H1 (cell line): Measurements from ENCODE around the gene OS9. TPM values are rescaled to one million over a fixed set of nuclear protein-coding genes. Genes with fewer than 3 reads are reported as not detected.
A peak's percentile ranks its signal among the peaks of the same experiment; 100 is the strongest.

ENCODE experiments used
- CTCF ChIA-PET: fragments of 300-600 bp; sonication (Branson Sonifier 250); formaldehyde crosslinking; loops from one replicate; lab custom pipeline; 2021; ENCODE audit not compliant: partially characterized antibody; lab: Charles Lee
- POLR2A ChIA-PET: fragments of 300-600 bp; sonication (Branson Sonifier 250); formaldehyde crosslinking; loops from one replicate; lab custom pipeline; 2021; ENCODE audit warnings: inconsistent platforms; ENCODE audit not compliant: partially characterized antibody; lab: Charles Lee
- DNase-seq, 2 experiments: peaks; one replicate each; pipeline versions ENCODE4 v3.0.0 to v3.0.0-alpha.2; 2010 to 2022; ENCODE audit warnings: low spot score in 2 of 2, low read depth in 1 of 2, mixed read lengths in 1 of 2
- FAIRE-seq: peaks from 2 replicates; lab custom pipeline; 2011; peaks lifted over from hg19 to GRCh38; lab: Jason Lieb, UNC
- H2AFZ ChIP-seq: 2 replicates; pipeline ENCODE4 v1.8.1; 2012; ENCODE audit warnings: low read length, inconsistent platforms
- H2AK5ac ChIP-seq: 2 replicates; pipeline ENCODE4 v1.6.1; 2013; ENCODE audit warnings: low read depth, low read length
- H2BK120ac ChIP-seq: replicated peaks from 2 replicates; pipeline ENCODE3; 2013; ENCODE audit warnings: low read depth, low read length, inconsistent platforms
- H2BK12ac ChIP-seq: 2 replicates; pipeline ENCODE4 v1.6.1; 2013; ENCODE audit warnings: low read depth, low read length
- H2BK15ac ChIP-seq: 2 replicates; pipeline ENCODE4 v1.6.1; 2013; ENCODE audit warnings: low read length
- H2BK20ac ChIP-seq: 2 replicates; pipeline ENCODE4 v1.6.1; 2013; ENCODE audit warnings: low read length
- H2BK5ac ChIP-seq: 2 replicates; pipeline ENCODE4 v1.6.1; 2013; ENCODE audit warnings: low read depth, low read length
- H3K14ac ChIP-seq: 2 replicates; pipeline ENCODE4 v1.6.1; 2013; ENCODE audit warnings: inconsistent platforms; ENCODE audit not compliant: insufficient read length
- H3K18ac ChIP-seq: 2 replicates; pipeline ENCODE4 v1.6.1; 2013; ENCODE audit warnings: low read length; ENCODE audit errors: extremely low read depth
- H3K23ac ChIP-seq: 2 replicates; pipeline ENCODE4 v1.6.1; 2013; ENCODE audit warnings: inconsistent platforms; ENCODE audit not compliant: insufficient read length
- H3K23me2 ChIP-seq: 2 replicates; pipeline ENCODE4 v1.6.1; 2013; ENCODE audit warnings: low read depth, low read length
- H3K27ac ChIP-seq: 2 replicates; pipeline ENCODE4 v1.6.1; 2011; ENCODE audit warnings: low read depth, low read length, inconsistent platforms
- H3K27me3 ChIP-seq, 4 experiments: replicated peaks in 1 of 4; 1 replicate in 1 of 4; 2 replicates in 3 of 4; pipeline versions ENCODE4 v1.6.1 to v1.8.1; 2011 to 2013; ENCODE audit warnings: low read length in 3 of 4, mild to moderate bottlenecking in 3 of 4, inconsistent platforms in 2 of 4, mixed read lengths in 2 of 4, moderate library complexity in 1 of 4; ENCODE audit not compliant: control insufficient read depth in 3 of 4, insufficient read depth in 3 of 4; ENCODE audit errors: extremely low read depth in 1 of 4
- H3K36me3 ChIP-seq, 4 experiments: 2 replicates each; pipeline versions ENCODE4 v1.6.1 to v1.8.1; 2011 to 2013; ENCODE audit warnings: mild to moderate bottlenecking in 4 of 4, low read length in 3 of 4, moderate library complexity in 2 of 4, control low read depth in 1 of 4, inconsistent platforms in 1 of 4; ENCODE audit not compliant: insufficient read depth in 4 of 4, control insufficient read depth in 2 of 4
- H3K4ac ChIP-seq: replicated peaks from 2 replicates; pipeline ENCODE3; 2013; ENCODE audit warnings: low read length, low read depth, mixed read lengths, inconsistent platforms; ENCODE audit not compliant: insufficient read length
- H3K4me1 ChIP-seq, 4 experiments: replicated peaks in 1 of 4; 1 replicate in 1 of 4; 2 replicates in 3 of 4; pipeline versions ENCODE4 v1.6.1 to v1.8.1; 2011 to 2013; ENCODE audit warnings: low read length in 3 of 4, inconsistent platforms in 2 of 4, mixed read lengths in 1 of 4; ENCODE audit not compliant: insufficient read depth in 4 of 4, control insufficient read depth in 3 of 4
- H3K4me2 ChIP-seq, 2 experiments: 2 replicates each; pipeline versions ENCODE4 v1.6.1 to v1.8.1; 2011 to 2013; ENCODE audit warnings: low read depth in 2 of 2, low read length in 2 of 2, control low read depth in 1 of 2, inconsistent platforms in 1 of 2, mild to moderate bottlenecking in 1 of 2; ENCODE audit not compliant: insufficient read depth in 1 of 2
- H3K4me3 ChIP-seq, 4 experiments: fragments of 200-600, 300-600 bp in 1 of 4; sonication (generic), shearing (Covaris generic), sonication (Bioruptor Twin) in 1 of 4; 2 replicates each; pipeline versions ENCODE4 v1.5.1 to v1.8.1; 2011 to 2016; ENCODE audit warnings: low read length in 4 of 4, low read depth in 3 of 4, control low read depth in 2 of 4, inconsistent platforms in 2 of 4, mild to moderate bottlenecking in 2 of 4, mixed read lengths in 1 of 4, moderate library complexity in 1 of 4; ENCODE audit not compliant: insufficient read depth in 2 of 4; ENCODE audit errors: extremely low read depth in 1 of 4
- H3K56ac ChIP-seq: replicated peaks from 2 replicates; pipeline ENCODE3; 2013; ENCODE audit warnings: low read depth, mild to moderate bottlenecking, mixed read lengths, low read length, inconsistent platforms; ENCODE audit not compliant: insufficient read length
- H3K79me1 ChIP-seq: 2 replicates; pipeline ENCODE4 v1.6.1; 2013; ENCODE audit warnings: low read depth, low read length, control low read depth
- H3K79me2 ChIP-seq, 2 experiments: 2 replicates each; pipeline versions ENCODE4 v1.6.1 to v1.8.1; 2012 to 2013; ENCODE audit warnings: low read length in 2 of 2, mild to moderate bottlenecking in 2 of 2, inconsistent platforms in 1 of 2; ENCODE audit not compliant: insufficient read depth in 2 of 2, control insufficient read depth in 1 of 2
- H3K9ac ChIP-seq, 4 experiments: replicated peaks in 1 of 4; 1 replicate in 1 of 4; 2 replicates in 3 of 4; pipeline versions ENCODE4 v1.6.1 to v1.8.1; 2011 to 2013; ENCODE audit warnings: low read depth in 3 of 4, low read length in 3 of 4, control low read depth in 2 of 4, mild to moderate bottlenecking in 2 of 4, moderate library complexity in 2 of 4, inconsistent platforms in 1 of 4; ENCODE audit errors: extremely low read depth in 1 of 4
- H3K9me3 ChIP-seq, 2 experiments: 2 replicates each; pipeline versions ENCODE4 v1.6.1 to v1.8.1; 2012 to 2013; ENCODE audit warnings: mild to moderate bottlenecking in 2 of 2, moderate library complexity in 2 of 2, control low read depth in 1 of 2, inconsistent platforms in 1 of 2, low read depth in 1 of 2, low read length in 1 of 2, mixed read lengths in 1 of 2; ENCODE audit not compliant: insufficient read depth in 2 of 2
- H4K20me1 ChIP-seq, 2 experiments: replicated peaks in 1 of 2; 2 replicates each; pipeline versions ENCODE3 to v1.8.1; 2011 to 2013; ENCODE audit warnings: inconsistent platforms in 2 of 2, low read length in 2 of 2, mild to moderate bottlenecking in 1 of 2; ENCODE audit not compliant: insufficient read depth in 2 of 2, control insufficient read depth in 1 of 2
- H4K5ac ChIP-seq: 2 replicates; pipeline ENCODE4 v1.6.1; 2013; ENCODE audit warnings: low read length, low read depth, mixed read lengths, inconsistent platforms; ENCODE audit not compliant: insufficient read length
- H4K8ac ChIP-seq: 2 replicates; pipeline ENCODE4 v1.8.0; 2013; ENCODE audit warnings: mild to moderate bottlenecking, moderate library complexity, low read length, inconsistent platforms; ENCODE audit not compliant: insufficient read depth; ENCODE audit errors: extremely low read depth
- H4K91ac ChIP-seq: replicated peaks from 2 replicates; pipeline ENCODE3; 2013; ENCODE audit warnings: low read length, mixed read lengths, inconsistent platforms; ENCODE audit not compliant: insufficient read length
- NRF1 ChIP-seq: IDR thresholded peaks from 2 replicates; pipeline ENCODE4 v1.6.1; 2011; ENCODE audit warnings: mild to moderate bottlenecking, low read depth, low read length, improper control_type of control experiment
- RAD21 ChIP-seq, 2 experiments: IDR thresholded peaks in 1 of 2; conservative IDR thresholded peaks in 1 of 2; 2 replicates each; pipeline ENCODE4 v1.6.1; 2011; ENCODE audit warnings: low read depth in 2 of 2, low read length in 2 of 2, improper control_type of control experiment in 1 of 2, inconsistent platforms in 1 of 2, mild to moderate bottlenecking in 1 of 2, moderate library complexity in 1 of 2
- SAP30 ChIP-seq: fragments of 300-600 bp; sonication (generic); IDR thresholded peaks from 2 replicates; pipeline ENCODE4 v1.7.1; 2012; ENCODE audit warnings: low read length, moderate library complexity, mild to moderate bottlenecking, inconsistent platforms; ENCODE audit not compliant: insufficient read depth, insufficient replicate concordance
- SUZ12 ChIP-seq: fragments of 200-600 bp; sonication (generic); IDR thresholded peaks from 2 replicates; pipeline ENCODE4 v1.6.1; 2012; ENCODE audit warnings: mild to moderate bottlenecking, inconsistent platforms, low read length, moderate library complexity, mixed read lengths
- WGBS, 2 experiments: shearing (Covaris generic) in 1 of 2; methylation state at CpG; one replicate each; pipeline versions ENCODE4 v1.1.6 to v1.1.7; 2013 to 2015; ENCODE audit warnings: low lambda C conversion rate in 2 of 2, mixed read lengths in 2 of 2, inconsistent platforms in 1 of 2, low coverage in 1 of 2, missing lambda C conversion rate in 1 of 2; ENCODE audit not compliant: insufficient replicate concordance in 2 of 2, insufficient coverage in 1 of 2, insufficient read length in 1 of 2; ENCODE audit errors: extremely low coverage in 1 of 2, missing lambda C conversion rate in 1 of 2; 5-methylcytosine and 5-hydroxymethylcytosine counted together
- polyA plus RNA-seq, 7 experiments: library from polyadenylated mRNA; depleted of rRNA in 3 of 7; stranded (reverse) in 5 of 7; unstranded in 2 of 7; fragments of >200 nt in 5 of 7; fragments of 200-250 nt in 2 of 7; gene quantifications; 1 replicate in 5 of 7; 2 replicates in 1 of 7; 4 replicates in 1 of 7; pipeline versions ENCODE4 v1.2.1 to v1.2.3, GENCODE V29; 2011 to 2013; ENCODE audit warnings: missing spikeins in 2 of 7, mixed read lengths in 2 of 7
- total RNA-seq: library from RNA; stranded (reverse); fragmentation: NEBNext Ultra II Directional; extraction: Animal tissue kit (Norgen Biotek cat#: 25700); gene quantifications from 2 replicates; pipeline ENCODE4 v1.2.1, GENCODE V29; 2021
- TF ChIP-seq, protein P1 (sequence below): IDR thresholded peaks from 2 replicates; pipeline ENCODE4 v1.6.1; 2012; ENCODE audit warnings: inconsistent platforms
- TF ChIP-seq, protein P2 (sequence below), 3 experiments: IDR thresholded peaks; 1 replicate in 2 of 3; 2 replicates in 1 of 3; pipeline versions ENCODE4 v1.5.1 to v1.6.1; 2011; ENCODE audit warnings: low read length in 3 of 3, mild to moderate bottlenecking in 3 of 3, inconsistent platforms in 2 of 3, low read depth in 1 of 3, moderate library complexity in 1 of 3; ENCODE audit not compliant: insufficient read depth in 1 of 3; ENCODE audit errors: control extremely low read depth in 1 of 3

OS9 gene
- total and polyA plus RNA-seq, 2 of the 8 experiments (the other 6 are each of a cell fraction or from before 2014, with no cell fraction given), result 71.0 to 108 TPM

DNA sequence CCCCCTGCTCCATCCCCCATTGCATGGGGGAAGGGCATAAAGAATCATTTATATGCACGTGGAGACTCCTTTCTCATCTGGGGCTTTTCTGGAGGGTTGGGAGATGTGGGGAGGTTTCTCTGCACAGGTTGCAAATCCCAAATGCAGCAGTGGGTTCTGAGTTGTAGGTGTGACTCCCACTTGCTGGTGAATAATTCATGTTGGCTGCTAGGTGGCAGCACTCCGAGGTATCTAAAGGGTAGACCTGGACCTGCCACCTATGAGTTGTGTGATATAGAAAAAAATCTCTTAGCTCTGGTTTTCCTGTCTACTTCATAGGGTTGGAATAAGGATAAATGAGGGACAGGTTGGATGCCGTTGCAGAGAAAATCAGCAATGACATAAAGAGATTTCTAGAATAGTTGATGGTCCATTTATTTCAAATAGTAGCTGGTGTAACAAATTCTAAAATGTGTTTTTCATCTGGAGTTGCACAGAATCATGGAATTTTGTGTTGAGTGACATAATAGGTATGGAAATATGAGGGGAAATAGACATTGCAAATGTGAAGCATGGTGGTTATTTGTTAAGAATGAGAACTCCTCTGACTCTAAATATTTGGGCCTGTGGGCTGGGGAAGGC, 65.5 kb downstream of the OS9 start:
- Histone ChIP-seq H4K91ac (no peak overlapping the region), H2AFZ (no peak overlapping the region), H2AK5ac (no peak overlapping the region), H3K4me1 (peaks cover 0 to 9% (median 6%) of the 10 kb centered on the region in 4 experiments; a peak in 6 of 7 replicates), H3K79me1 (no peaks in the 10 kb centered on the region), H3K23me2 (peaks cover 6% of the 10 kb centered on the region), H2BK20ac (no peak overlapping the region), H4K20me1 (peaks cover 3 to 15% of the 10 kb centered on the region in 2 experiments), H3K18ac (no peak overlapping the region), H3K36me3 (peaks cover 0 to 4% (median 0%) of the 10 kb centered on the region in 4 experiments; a peak in 2 of 8 replicates), H3K9ac (no peak overlapping the region), H2BK5ac (no peak overlapping the region), H3K23ac (no peak overlapping the region), H3K4me2 (no peak overlapping the region), H3K79me2 (no peaks in the 10 kb centered on the region), H2BK15ac (no peak overlapping the region), H3K56ac (no peak overlapping the region), H4K5ac (no peak overlapping the region), H3K27me3 (peaks cover 12 to 41% (median 33%) of the 10 kb centered on the region in 4 experiments), H3K27ac (no peak overlapping the region), H4K8ac (no peak overlapping the region), H3K9me3 (no peaks in the 10 kb centered on the region), H2BK120ac (no peak overlapping the region), H3K4ac (no peak overlapping the region), H3K4me3 (no peak overlapping the region), H2BK12ac (no peak overlapping the region), H3K14ac (no peak overlapping the region)
- TF ChIP-seq SAP30 (no peak), SUZ12 (no peak), RAD21 (IDR thresholded peaks at IDR 0.05 in 1 of 2, conservative IDR thresholded peaks at IDR 0.05 in 1 of 2; ENCODE audit: low read depth in 2 of 2, low read length in 2 of 2) (peak in 1 of 2 experiments; percentile 7; a peak in 1 of 4 replicates), NRF1 (no peak)
- TF ChIP-seq, protein P1, sequence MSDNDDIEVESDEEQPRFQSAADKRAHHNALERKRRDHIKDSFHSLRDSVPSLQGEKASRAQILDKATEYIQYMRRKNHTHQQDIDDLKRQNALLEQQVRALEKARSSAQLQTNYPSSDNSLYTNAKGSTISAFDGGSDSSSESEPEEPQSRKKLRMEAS, result no peak
- TF ChIP-seq, protein P2, sequence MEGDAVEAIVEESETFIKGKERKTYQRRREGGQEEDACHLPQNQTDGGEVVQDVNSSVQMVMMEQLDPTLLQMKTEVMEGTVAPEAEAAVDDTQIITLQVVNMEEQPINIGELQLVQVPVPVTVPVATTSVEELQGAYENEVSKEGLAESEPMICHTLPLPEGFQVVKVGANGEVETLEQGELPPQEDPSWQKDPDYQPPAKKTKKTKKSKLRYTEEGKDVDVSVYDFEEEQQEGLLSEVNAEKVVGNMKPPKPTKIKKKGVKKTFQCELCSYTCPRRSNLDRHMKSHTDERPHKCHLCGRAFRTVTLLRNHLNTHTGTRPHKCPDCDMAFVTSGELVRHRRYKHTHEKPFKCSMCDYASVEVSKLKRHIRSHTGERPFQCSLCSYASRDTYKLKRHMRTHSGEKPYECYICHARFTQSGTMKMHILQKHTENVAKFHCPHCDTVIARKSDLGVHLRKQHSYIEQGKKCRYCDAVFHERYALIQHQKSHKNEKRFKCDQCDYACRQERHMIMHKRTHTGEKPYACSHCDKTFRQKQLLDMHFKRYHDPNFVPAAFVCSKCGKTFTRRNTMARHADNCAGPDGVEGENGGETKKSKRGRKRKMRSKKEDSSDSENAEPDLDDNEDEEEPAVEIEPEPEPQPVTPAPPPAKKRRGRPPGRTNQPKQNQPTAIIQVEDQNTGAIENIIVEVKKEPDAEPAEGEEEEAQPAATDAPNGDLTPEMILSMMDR (IDR thresholded peaks at IDR 0.05; ENCODE audit: control extremely low read depth in 1 of 3, insufficient read depth in 1 of 3, low read depth in 1 of 3, low read length in 3 of 3), result peak; percentile 47 to 66 (median 59)
- DNase-seq (no peak), FAIRE-seq (peak; percentile 45)
- 37% methylated on average over 3 of the region's 3 CpGs; no CpG with 5 or more reads in 1 of the 2 experiments for WGBS, 2 experiments
- POLR2A ChIA-PET, result interaction anchor here (0.6 to 5.4 kb wide), 10 partner anchors 8 to 154 kb away, joined by 3 to 21 read pairs (median 3); partner anchors contain the start of genes AGAP2, EEF1AKMT3, METTL1 and TSPAN31
- CTCF ChIA-PET, result interaction anchor here (0.8 to 3.9 kb wide), 20 partner anchors 9 to 1502 kb away, joined by 3 to 28 read pairs (median 5); partner anchors contain the start of genes ANKRD52, CYP27B1, EEF1AKMT3 and METTL1
